Measurements from ENCODE around the gene CISD2.
"Not testable (repeated sequence)": the region's sequence is repeated elsewhere in the genome, so short reads cannot be mapped to it uniquely, and the experiment has no call there.

CISD2 gene

DNA sequence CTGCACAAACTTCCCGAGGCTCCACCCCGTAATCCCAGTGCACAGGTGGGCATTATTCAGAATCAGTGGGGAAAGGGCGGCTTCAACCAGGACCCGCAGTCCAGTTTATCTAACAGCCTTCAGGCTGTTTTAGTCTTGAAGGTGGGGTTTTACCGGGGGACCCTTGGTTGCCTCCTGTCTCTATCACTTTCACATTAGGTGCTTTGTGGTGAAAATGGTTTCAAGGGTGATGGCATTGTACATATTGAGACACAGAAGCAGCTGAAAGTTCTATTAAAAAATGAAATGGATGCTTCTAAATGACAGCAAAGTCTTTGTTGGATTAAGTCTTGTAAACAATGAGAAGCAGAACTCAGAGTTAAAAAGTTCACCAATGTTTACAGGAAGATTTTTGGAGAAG is 27.8 kb downstream of the CISD2 start:
- DNase-seq (ENCODE audit: low read depth): not testable (repeated sequence)

GRCh38 chr4:102897610-102898009 is 28.8 kb downstream of the CISD2 start:
- not testable (repeated sequence) for H3K4me3 ChIP-seq (ENCODE audit: low read depth, low read length)

More for the DNA sequence above, 27.8 kb downstream of the CISD2 start:
- not testable (repeated sequence) for H3K4me3 ChIP-seq (ENCODE audit: low read depth, low read length)

DNA sequence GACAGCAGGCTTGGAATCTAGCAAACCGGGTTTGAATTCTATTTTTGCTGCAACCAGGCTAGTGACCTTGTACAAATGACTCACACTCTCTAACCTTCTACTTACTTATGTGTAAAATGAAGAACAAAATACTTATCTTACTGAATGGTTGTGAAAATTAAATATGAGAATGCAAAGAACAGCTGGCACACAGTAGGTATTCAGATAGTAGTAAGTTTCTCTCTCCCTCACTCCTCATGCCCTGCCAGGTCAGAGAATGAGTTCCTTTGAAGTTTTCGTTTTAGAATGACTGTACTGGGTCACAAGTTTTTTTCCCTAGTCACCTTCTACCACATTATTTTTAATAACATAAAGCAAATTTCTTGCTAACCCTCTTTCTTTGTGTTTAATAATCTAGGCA is 33.0 kb downstream of the CISD2 start:
- no peak overlapping the region for H3K4me3 ChIP-seq (ENCODE audit: low read depth, low read length)
- no peak for DNase-seq (ENCODE audit: low read depth)

More at GRCh38 chr4:102897610-102898009, 28.8 kb downstream of the CISD2 start:
- DNase-seq (ENCODE audit: low read depth): not testable (repeated sequence)

DNA sequence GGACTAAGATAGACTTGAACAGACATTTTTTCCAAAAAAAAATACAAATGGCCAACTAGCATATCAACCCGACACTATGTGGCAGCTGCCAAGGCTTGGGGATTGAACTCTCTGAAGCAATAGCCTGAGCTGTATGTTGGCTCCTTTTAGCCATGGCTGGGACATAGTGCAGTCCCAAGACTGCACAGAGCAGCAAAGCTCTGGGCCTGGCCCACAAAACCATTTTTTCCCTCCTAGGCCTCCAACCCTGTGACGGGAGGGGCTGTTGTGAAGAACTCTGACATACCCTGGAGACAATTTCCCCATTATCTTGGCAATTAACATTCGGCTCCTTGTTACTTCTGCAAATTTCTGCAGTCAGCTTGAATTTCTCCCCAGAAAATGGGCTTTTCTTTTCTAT is 50.1 kb downstream of the CISD2 start:
- DNase-seq (ENCODE audit: low read depth): no peak
- H3K4me3 ChIP-seq (ENCODE audit: low read depth, low read length): no peak overlapping the region

- H3K4me3 ChIP-seq (ENCODE audit: low read depth, low read length); DNase-seq (ENCODE audit: low read depth): not testable (repeated sequence)
These were observed 50.9 kb downstream of the CISD2 start for GRCh38 chr4:102919697-102920096.

DNA sequence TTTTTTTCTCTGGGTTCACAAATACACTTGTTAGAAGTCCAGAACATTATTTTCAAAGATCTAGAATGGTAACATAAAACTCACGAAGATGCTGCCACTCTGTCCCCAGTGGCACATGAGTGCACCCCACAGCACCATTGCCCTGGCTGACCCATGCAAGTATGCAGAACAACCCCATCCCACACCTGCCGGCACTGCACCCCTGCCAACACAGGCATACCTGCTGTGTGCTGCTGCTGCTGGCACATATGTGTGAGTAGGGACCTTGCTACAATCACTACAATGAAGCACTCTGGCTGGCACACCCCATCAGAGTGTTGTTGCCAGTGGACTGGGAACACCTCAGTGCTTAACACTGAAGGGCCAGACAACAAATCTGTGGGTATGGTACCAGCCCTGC is 66.9 kb downstream of the CISD2 start:
- H3K4me3 ChIP-seq (ENCODE audit: low read depth, low read length): no peak overlapping the region
- DNase-seq (ENCODE audit: low read depth): no peak

GRCh38 chr4:102938063-102938462 is 69.3 kb downstream of the CISD2 start:
- DNase-seq (ENCODE audit: low read depth); H3K4me3 ChIP-seq (ENCODE audit: low read depth, low read length): not testable (repeated sequence)
